Right atrium auricular region (tissue), 2 donors: ENCODE data around the gene DPYD. TPM values are rescaled to one million over a fixed set of nuclear protein-coding genes. Genes with fewer than 3 reads are reported as not detected.

Source experiments
- DNase-seq: peaks from one replicate; pipeline ENCODE4 v3.0.0-alpha.2; 2019; ENCODE audit warnings: low spot score
- H3K27ac ChIP-seq, 2 donors: fragments of 200-600 bp; sonication (generic); 1 replicate in 1 of 2; 2 replicates in 1 of 2; pipeline ENCODE4 v1.5.1; 2016 to 2019
- H3K27me3 ChIP-seq, 2 donors: fragments of 200-600 bp; sonication (generic); one replicate each; pipeline versions ENCODE4 v1.5.1 to v1.6.0; 2017 to 2019
- H3K36me3 ChIP-seq: fragments of 200-600 bp; sonication (generic); one replicate; pipeline ENCODE4 v1.5.1; 2016
- H3K4me1 ChIP-seq, 2 donors: fragments of 200-600 bp; sonication (generic); one replicate each; pipeline versions ENCODE4 v1.5.1 to v1.6.0; 2017 to 2019
- H3K4me3 ChIP-seq, 2 donors: fragments of 200-600 bp; sonication (generic); 1 replicate in 1 of 2; 2 replicates in 1 of 2; pipeline ENCODE4 v1.5.1; 2017 to 2019; ENCODE audit warnings: mild to moderate bottlenecking in 1 of 2, moderate library complexity in 1 of 2
- H3K9me3 ChIP-seq, 2 donors: fragments of 200-600 bp; sonication (generic); one replicate each; pipeline ENCODE4 v1.5.1; 2019
- CTCF ChIP-seq, 2 donors: fragments of 200-600 bp; sonication (generic); IDR thresholded peaks; one replicate each; pipeline ENCODE4 v1.5.1; 2019; ENCODE audit warnings: antibody characterized with exemption in 2 of 2
- total RNA-seq, 2 donors: library from RNA; depleted of rRNA; stranded (reverse); fragments of >200 nt; gene quantifications; one replicate each; pipeline ENCODE4 v1.1.0, GENCODE V29; 2016

Gene DPYD
- total RNA-seq, 2 donors from 2014 or later: 11.3 to 14.5 TPM

- Histone ChIP-seq H3K9me3 (no peaks in the 10 kb centered on the region), H3K4me3 (no peak overlapping the region), H3K27me3 (no peaks in the 10 kb centered on the region), H3K36me3 (no peaks in the 10 kb centered on the region), H3K4me1 (peaks cover 4 to 17% of the 10 kb centered on the region in 2 donors), H3K27ac (peak overlapping the region in 1 of 2 donors; percentile 36)
- DNase-seq: no peak
- TF ChIP-seq CTCF (IDR thresholded peaks at IDR 0.05): no peak
These were observed 71.2 kb downstream of the DPYD start for GRCh38 chr1:97849345-97850340.

- Histone ChIP-seq H3K27me3 (no peaks in the 10 kb centered on the region), H3K4me1 (peaks cover 4 to 17% of the 10 kb centered on the region in 2 donors), H3K9me3 (no peaks in the 10 kb centered on the region), H3K36me3 (no peaks in the 10 kb centered on the region), H3K27ac (no peak overlapping the region), H3K4me3 (no peak overlapping the region)
- no peak for TF ChIP-seq CTCF (IDR thresholded peaks at IDR 0.05)
- DNase-seq: no peak
These were observed 75.0 kb downstream of the DPYD start for GRCh38 chr1:97845805-97846204.

GRCh38 chr1:97844552-97845089, 76.2 kb downstream of the DPYD start:
- DNase-seq: no peak
- Histone ChIP-seq H3K36me3 (no peaks in the 10 kb centered on the region), H3K4me1 (peaks cover 4 to 6% of the 10 kb centered on the region in 2 donors), H3K4me3 (no peak overlapping the region), H3K9me3 (no peaks in the 10 kb centered on the region), H3K27ac (no peak overlapping the region), H3K27me3 (no peaks in the 10 kb centered on the region)
- no peak for TF ChIP-seq CTCF (IDR thresholded peaks at IDR 0.05)

- no peaks in the 10 kb centered on the region for H3K36me3 ChIP-seq
- no peak overlapping the region for H3K4me3 ChIP-seq
- no peak for TF ChIP-seq CTCF (IDR thresholded peaks at IDR 0.05)
- H3K9me3 ChIP-seq: no peaks in the 10 kb centered on the region
- no peaks in the 10 kb centered on the region for H3K27me3 ChIP-seq
- H3K27ac ChIP-seq: no peak overlapping the region
- no peaks in the 10 kb centered on the region for H3K4me1 ChIP-seq
- no peak for DNase-seq
These were observed 79.5 kb downstream of the DPYD start for GRCh38 chr1:97841338-97841737.

- no peaks in the 10 kb centered on the region for H3K9me3 ChIP-seq
- no peaks in the 10 kb centered on the region for H3K36me3 ChIP-seq
- no peaks in the 10 kb centered on the region for H3K4me1 ChIP-seq
- no peaks in the 10 kb centered on the region for H3K27me3 ChIP-seq
- no peak overlapping the region for H3K4me3 ChIP-seq
- no peak for DNase-seq
- H3K27ac ChIP-seq: no peak overlapping the region
- TF ChIP-seq CTCF (IDR thresholded peaks at IDR 0.05): no peak
These were observed 83.7 kb downstream of the DPYD start for GRCh38 chr1:97837161-97837560.
